Measurements from ENCODE around the gene ZNF511. TPM values are rescaled to one million over a fixed set of nuclear protein-coding genes. Genes with fewer than 3 reads are reported as not detected.

Gene ZNF511
- total and polyA plus RNA-seq, 7 donors: 43.2 to 64.2 (median 48.9) TPM

DNA sequence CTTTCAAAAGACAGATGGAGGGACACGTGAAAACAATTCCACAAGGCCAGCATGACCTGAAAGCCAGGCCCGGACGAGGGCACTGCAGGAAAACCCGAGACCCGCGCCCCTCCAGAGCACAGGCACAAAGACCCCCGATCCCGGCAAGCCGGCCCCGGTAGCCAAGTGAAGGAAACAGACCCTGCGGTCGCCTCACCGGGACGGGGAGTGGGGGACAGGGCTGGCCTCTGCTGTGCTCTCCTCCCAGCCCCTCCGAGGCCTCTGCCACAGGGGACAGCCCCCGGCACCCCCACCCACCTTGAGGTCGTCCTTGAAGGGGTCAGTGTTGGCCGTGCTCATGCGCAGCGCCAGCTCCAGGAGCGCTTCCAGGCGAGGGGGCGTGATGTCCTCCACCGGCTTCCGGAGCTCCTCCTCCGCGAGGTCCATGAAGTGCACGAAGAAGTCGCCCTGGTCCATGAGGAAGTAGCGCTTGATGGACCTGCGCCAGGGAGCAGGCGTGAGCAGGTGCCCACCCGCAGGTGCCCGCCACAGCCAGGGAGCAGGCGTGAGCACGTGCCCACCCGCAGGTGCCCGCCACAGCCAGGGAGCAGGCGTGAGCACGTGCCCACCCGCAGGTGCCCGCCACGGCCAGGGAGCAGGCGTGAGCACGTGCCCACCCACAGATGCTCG lies 20.7 kb upstream of the ZNF511 start:
- TF ChIP-seq CTCF (IDR thresholded peaks at IDR 0.05): no peak

GRCh38 chr10:133289761-133290160 lies 19.0 kb upstream of the ZNF511 start:
- ATAC-seq (no peak), DNase-seq (no peak)
- Histone ChIP-seq H3K4me3 (no peak overlapping the region), H3K27ac (no peak overlapping the region), H3K36me3 (ENCODE audit: insufficient read depth in 1 of 2, low read depth in 1 of 2) (peaks cover 9 to 89% of the 10 kb centered on the region in 2 donors), H3K4me1 (no peaks in the 10 kb centered on the region), H3K9me3 (no peaks in the 10 kb centered on the region), H3K27me3 (ENCODE audit: insufficient read depth in 3 of 3, low read length in 2 of 3) (no peaks in the 10 kb centered on the region)
- intact Hi-C loops (cut with DNase I): no loop called here
- TF ChIP-seq CTCF (IDR thresholded peaks at IDR 0.05): no peak
- 95% methylated on average over 24 of the region's 24 CpGs for WGBS, 3 donors

More for the DNA sequence above, 20.7 kb upstream of the ZNF511 start:
- intact Hi-C loops (cut with DNase I): no loop called here
- H3K27ac ChIP-seq: no peak overlapping the region
- H3K4me1 ChIP-seq: no peaks in the 10 kb centered on the region
- no peaks in the 10 kb centered on the region for H3K27me3 ChIP-seq (ENCODE audit: insufficient read depth in 3 of 3, low read length in 2 of 3)
- 94 to 95% (median 95%) methylated on average over 42 to 46 of the region's 46 CpGs for WGBS, 3 donors
- no peaks in the 10 kb centered on the region for H3K9me3 ChIP-seq
- peaks cover 9 to 89% of the 10 kb centered on the region in 2 donors for H3K36me3 ChIP-seq (ENCODE audit: insufficient read depth in 1 of 2, low read depth in 1 of 2)
- DNase-seq (no peak), ATAC-seq (no peak)
- no peak overlapping the region for H3K4me3 ChIP-seq

DNA sequence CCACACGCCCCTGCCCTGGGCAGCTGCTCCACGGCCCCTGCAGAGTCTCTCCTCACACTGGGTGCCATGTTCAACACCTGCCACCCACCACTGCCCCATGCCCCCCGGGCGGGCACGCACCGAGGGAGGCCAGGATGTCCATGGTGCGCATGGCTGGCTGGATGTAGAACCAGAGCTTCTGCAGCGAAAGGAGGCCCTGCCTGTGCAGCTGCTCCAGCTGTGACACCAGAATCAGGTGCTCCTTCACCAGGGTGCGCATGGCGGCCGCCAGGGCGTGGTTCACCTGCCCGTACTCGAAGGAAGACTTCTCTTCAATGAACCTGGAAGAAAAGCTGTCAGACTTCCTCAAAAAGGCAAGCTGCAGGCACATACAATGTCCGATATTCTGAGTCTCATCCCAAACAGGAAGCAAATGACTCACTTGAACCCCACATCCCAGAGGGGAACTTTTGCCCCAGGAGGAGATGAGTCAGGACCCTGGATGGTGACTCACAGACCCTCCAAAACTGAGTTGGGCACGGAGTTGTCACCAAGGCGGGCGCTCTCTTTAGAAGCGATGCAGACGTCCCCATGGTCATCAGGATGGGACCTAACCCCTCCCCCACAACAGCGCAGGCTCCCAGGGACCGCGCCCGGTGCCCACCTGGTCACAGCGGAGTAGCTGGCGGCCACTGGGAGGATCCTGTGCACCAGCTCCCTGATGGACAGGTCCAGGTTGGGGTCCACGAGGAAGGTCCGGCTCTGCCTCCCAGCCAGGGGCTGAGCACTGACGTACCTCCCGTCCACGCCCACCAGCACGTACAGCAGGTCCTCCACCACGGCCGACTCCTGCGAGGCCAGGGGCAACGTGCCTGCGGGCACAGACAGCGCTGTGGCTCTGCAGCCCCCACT lies 15.6 kb upstream of the ZNF511 start:
- H3K4me3 ChIP-seq: no peak overlapping the region
- H3K36me3 ChIP-seq (ENCODE audit: insufficient read depth in 1 of 2, low read depth in 1 of 2): peaks cover 16 to 89% of the 10 kb centered on the region in 2 donors
- WGBS, 3 donors: 92 to 95% (median 93%) methylated on average over 38 of the region's 38 CpGs
- DNase-seq (peak in 1 of 2 donors; percentile 18), ATAC-seq (peak in 3 of 4 donors; percentile 19 to 41 (median 22))
- no peaks in the 10 kb centered on the region for H3K4me1 ChIP-seq
- intact Hi-C loops (cut with DNase I): no loop called here
- H3K27me3 ChIP-seq (ENCODE audit: insufficient read depth in 3 of 3, low read length in 2 of 3): no peaks in the 10 kb centered on the region
- H3K27ac ChIP-seq: no peak overlapping the region
- no peak for TF ChIP-seq CTCF (IDR thresholded peaks at IDR 0.05)
- H3K9me3 ChIP-seq: no peaks in the 10 kb centered on the region

GRCh38 chr10:133293810-133294119 lies 14.9 kb upstream of the ZNF511 start:
- peaks cover 14 to 89% of the 10 kb centered on the region in 2 donors for H3K36me3 ChIP-seq (ENCODE audit: insufficient read depth in 1 of 2, low read depth in 1 of 2)

More at GRCh38 chr10:133293810-133294119, 14.9 kb upstream of the ZNF511 start:
- intact Hi-C loops (cut with DNase I): no loop called here
- ATAC-seq (no peak), DNase-seq (no peak)
- no peak overlapping the region for H3K27ac ChIP-seq
- no peak overlapping the region for H3K4me3 ChIP-seq
- H3K4me1 ChIP-seq: no peaks in the 10 kb centered on the region
- no peaks in the 10 kb centered on the region for H3K9me3 ChIP-seq
- no peaks in the 10 kb centered on the region for H3K27me3 ChIP-seq (ENCODE audit: insufficient read depth in 3 of 3, low read length in 2 of 3)
- no peak for TF ChIP-seq CTCF (IDR thresholded peaks at IDR 0.05)
- WGBS, 3 donors: 92 to 96% (median 94%) methylated on average over 10 of the region's 10 CpGs
